ENCODE measurements around the gene LASP1NB.

Gene LASP1NB

DNA sequence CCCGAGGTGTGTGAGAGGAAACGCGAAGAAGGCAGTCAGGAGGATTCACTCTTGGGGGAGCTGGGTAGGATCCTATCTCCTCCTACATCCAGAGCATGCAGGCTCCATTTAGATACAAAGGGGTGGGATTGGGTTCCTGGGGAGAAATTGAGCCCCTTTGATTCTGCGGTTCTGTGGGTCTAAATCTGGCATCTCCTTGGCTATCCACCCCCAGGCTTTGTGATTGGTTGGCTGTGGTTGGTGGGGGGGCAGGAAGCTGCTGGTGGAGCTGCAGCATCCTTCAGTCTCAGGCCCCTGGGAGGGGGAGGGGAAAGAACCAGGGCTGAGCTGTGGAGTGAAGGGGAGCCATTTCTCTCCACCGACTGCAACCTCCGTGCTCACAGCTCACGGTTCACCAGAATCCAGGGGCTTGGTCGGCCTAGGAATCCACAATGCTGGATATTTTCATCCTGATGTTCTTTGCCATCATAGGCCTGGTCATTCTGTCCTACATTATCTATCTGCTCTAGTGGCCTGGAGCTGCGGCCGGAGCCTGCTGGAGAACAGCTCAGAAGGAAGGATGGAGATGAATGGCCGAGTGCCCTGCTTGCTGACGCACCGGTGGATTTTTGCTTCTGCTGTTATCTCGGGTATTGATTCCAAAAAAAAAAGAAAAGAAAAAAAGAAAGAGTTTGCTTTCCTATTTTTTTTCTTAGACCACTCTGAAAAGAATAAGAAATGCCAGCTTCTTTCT lies at the start of gene LASP1NB:
LASP1NB (plus strand) TSS at position 352 of the 733 bp plus-strand sequence.
- H3K4me3 ChIP-seq, result no peak within 1 kb of the TSS

DNA sequence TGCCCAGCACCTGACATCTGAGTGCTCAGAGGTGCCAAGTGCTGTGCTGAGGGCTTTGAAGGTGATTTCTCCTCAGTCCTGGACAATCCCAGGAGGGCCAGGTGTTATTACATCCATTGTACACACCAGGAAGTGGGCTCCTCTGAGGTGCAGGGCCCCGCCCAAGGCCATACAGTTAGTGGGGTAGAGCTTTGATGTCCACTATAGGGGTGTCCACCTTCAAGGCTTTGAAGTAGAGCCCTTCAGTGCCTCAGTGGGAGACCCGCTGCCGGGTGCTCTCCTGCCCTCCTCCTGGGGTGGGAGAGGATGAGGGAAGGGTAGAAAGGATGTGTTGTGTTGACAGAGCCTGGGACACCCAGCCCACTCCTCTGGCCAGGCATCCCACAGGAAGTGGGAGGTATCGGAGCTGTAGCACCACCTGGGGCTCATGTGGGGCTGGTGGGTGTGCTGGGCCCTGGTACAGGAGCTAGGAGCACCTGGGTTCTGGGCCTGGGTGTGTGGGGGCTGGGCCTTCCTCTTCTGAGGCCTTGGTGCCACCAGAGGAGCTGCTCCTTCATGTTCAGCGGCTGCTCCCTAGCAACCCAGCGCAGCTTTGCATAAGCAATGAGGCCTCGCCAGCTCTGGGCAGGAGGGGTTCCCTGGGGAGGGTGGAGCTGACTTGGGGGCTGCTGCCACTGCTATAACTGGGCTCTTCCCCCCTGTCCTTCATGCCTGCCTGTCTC lies 48.1 kb upstream of the LASP1NB start:
- peak overlapping the region in 13 of 21 experiments; percentile 2 to 67 (median 43) for H3K27ac ChIP-seq
- no peak overlapping the region for H3K4me3 ChIP-seq

More for the DNA sequence above, at the start of gene LASP1NB:
- peak within 1 kb of the TSS in 4 of 21 experiments; percentile 10 to 60 (median 37) for H3K27ac ChIP-seq

DNA sequence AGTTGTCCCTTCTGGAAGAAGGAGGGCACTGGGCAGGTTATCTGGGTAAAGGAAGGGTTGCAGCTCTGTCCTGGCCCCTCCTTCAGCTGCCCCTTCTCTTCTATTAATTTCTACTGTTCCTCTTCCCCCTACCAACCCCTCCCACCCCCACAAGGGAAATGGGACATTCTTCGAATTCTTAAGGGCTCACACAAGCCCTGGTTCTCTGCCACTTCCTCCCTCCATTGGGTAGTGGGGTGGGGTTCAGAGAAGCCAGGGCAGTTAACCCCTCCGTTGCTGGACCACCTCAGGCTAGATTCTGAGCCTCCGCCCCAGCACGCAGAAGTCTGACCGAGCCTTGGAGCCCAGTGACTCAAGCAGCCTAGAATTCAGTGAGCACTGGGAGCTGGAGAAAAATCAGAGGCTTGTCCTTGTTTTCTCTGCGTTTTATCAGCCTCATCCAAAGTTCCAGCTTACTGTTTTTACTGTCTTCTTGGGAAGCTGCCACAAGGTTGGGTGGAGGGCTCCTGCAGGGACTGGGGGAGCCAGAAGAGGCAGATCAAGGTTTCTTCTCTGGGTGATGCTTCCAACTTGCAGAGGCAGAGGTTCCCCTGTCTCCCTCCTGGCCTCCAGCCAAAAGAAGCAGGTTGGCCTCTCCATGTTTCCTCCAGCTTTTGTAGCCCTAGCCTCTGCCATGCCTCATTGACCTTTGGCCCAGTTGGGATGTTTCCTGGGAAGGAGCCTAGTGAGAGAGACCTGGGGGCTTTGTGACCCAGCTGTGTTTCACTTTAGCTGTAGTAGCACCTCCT lies 45.3 kb upstream of the LASP1NB start:
- peak overlapping the region in 16 of 21 experiments; percentile 8 to 77 (median 42) for H3K27ac ChIP-seq
- H3K4me3 ChIP-seq, result no peak overlapping the region

DNA sequence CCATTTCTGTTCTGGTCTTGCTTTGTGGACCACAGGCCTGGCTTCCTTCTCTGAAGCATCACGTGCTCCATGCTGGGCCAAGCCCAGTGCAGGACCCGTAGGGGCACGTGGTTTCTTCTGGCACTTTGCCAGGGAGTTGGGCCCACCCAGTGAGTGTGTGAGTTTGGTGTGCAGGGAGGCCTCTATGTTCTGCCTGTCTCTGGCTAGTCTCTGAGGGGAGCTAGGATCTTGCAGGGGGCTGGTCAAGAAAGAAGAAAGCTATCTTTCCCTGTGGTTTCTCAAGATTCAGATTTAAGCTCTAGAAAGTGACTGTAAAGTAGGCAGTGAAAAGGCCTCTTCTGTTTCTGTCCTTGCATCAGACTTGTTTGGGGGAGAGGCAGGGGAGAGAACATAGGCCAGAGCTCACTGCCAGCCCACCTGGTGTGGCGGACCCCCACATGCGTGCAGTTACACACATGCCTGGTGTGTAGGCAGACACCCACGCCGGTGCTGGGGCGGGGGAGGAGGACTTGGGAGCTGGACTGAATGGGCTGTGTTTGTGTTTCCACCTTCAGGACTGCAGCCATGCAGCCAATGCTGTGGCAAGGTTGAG lies 43.7 kb upstream of the LASP1NB start:
- Histone ChIP-seq H3K4me3 (no peak overlapping the region), H3K27ac (peak overlapping the region in 12 of 21 experiments; percentile 2 to 71 (median 46))

DNA sequence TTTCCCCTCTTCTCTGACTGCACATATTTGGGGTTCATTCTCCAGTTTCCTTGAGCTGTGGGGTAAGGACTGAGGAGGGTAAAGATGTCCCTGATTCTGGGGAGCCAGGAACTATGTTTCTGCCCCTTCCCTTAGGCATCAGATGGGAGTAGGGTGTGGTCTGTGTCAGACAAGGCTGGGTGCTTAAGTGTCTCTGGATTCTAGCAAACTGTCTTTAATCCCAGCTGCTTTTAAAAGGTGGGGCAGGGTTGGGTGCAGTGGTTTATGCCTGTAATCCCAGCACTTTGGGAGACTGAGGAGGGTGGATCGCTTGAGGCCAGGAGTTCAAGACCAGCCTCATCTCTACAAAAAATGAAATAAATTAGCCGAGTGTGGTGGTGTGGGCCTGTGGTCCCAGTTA lies 42.5 kb upstream of the LASP1NB start:
- H3K27ac ChIP-seq, result peak overlapping the region in 12 of 21 experiments; percentile 3 to 71 (median 34)

DNA sequence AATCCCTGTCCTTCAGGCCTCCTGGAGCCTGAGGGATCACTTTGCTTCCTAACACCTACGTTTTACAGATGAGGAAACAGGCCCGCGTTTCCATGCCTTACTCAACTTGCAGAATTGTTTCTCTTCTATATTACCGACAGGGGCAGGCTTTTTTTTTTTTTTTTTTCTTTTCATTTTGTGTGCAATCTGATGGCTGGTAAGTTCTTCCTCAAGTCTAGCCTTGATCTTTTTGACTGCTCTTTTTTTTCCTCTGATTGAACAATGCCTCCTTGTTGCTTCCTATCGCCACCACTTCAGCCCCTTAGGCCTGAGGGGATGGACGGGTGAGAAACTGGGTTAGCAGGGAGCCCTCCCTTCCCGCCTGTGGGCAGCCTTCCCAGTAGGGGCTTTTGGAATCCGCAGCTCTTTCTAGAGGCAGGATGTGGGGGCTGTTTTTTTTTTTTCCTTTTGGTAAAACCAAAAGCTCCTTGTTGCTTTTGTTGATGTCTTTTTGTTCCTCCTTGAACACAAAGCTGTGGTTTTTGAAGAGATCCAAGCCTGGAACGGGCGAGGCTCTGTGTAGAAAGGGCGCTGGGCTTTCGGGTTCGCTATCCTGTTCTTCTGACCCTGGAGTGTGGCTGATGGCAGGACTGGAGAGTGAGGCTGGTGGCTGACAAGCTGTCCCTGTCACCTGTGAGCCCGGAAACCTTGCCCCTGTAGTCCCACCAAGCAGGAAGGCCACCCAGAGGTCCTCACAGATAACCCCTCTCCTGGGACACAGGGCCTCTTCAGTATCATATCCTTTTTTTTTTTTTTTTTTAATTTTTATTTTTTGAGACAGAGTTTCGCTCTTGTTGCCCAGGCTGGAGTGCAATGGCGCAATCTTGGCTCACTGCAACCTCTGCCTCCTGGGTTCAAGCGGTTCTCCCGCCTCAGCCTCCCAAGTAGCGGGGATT lies 41.6 kb upstream of the LASP1NB start:
- H3K27ac ChIP-seq, result peak overlapping the region in 17 of 21 experiments; percentile 1 to 71 (median 50)
- H3K4me3 ChIP-seq, result no peak overlapping the region

More for the DNA sequence above, 42.5 kb upstream of the LASP1NB start:
- H3K4me3 ChIP-seq, result no peak overlapping the region

DNA sequence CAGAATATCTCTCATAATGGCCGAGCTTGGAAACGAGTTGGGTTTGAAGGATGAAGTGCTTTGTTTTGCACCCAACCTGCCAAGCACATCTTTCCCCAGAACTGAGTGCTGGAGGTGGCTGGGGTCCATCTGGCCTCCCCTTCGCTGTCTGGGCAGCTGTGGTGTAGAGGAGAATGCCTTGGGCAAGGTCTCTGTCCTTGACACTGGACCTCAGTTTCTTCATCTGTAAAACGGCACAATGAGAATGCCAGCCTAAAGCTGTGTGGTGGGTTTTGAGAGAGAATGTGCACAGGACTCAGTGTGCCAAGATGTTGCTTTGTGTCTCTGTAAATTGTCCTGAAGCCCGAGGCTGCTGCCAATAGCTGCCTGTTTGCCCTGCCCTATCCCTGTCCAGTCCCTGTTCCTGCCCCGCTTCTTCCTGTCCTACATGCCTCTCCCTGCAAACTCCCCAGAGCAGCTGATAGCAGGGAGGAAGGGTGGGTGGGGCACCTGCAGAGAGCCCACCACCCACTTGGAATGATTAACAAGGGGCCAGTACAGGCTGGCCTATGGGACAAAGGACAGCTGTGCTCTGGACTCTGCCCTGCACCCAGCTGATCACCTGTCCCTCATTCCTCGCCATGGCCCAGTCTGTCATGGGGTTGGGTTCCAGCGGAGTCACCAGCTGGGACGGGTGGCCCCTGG lies 40.2 kb upstream of the LASP1NB start:
- peak overlapping the region in 3 of 21 experiments; percentile 12 to 24 (median 14) for H3K27ac ChIP-seq
- H3K4me3 ChIP-seq, result no peak overlapping the region

DNA sequence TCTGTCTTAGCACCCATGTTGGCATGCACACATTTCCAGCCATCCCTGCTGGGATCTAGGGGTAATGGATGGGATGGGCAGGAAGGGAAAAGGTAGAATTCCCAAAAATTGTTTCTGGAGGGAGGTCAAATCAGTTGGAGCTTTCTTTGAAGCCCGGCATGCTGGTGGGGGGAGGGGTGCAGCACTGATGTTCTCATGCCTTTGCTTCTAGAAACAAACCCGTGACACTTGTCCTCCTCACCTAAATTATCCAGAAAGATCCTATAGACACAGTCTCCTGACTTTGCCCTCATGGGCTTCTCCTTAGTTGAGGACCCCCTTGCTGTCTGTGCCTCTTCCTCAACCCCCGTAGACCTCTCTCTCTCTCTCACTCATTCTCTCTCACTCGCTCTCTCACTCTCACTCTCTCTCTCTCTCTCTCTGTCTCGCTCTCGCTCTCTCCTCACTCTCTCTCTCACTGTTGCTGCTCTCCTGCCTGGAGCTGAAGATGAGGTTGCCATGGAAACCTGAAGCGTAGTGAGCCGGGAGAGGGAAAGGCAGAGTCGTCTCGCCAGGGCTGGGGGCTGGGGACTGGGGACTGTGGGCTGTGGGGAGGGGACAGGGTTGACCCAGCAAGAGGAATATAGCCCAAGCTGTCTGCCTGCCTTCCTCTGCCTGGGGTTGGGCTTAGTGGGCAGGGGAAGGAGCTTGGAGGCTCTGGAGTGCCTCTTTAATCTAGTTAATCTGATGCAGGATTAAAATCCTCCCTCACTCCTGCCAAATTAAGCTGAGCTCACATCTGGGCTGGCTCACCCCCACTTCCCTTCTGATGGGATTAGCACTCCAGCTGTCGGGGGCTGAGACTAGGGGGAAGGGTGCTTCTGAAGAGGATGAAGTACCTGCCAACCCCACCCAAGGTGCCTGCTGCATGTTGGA lies 39.4 kb upstream of the LASP1NB start:
- H3K4me3 ChIP-seq, result no peak overlapping the region
- H3K27ac ChIP-seq, result peak overlapping the region in 3 of 21 experiments; percentile 12 to 46 (median 24)

DNA sequence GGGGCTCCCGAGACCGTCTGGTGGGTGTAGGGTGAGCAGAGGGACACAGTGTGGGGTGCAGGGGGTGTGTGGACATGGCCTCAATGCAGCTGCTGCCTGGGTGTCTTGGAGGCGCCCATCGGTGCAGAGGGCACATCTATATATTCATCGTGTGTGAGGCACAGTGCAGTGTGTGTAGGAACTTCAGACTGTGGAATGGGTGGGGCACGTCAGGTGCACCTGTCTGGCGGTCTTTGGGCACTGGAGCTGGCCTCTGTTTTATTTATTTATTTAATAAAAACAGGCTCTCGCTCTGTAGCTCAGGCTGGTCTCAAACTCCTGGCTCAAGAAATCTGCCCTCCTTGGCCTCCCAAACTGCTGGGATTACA lies 38.8 kb upstream of the LASP1NB start:
- Histone ChIP-seq H3K4me3 (no peak overlapping the region), H3K27ac (peak overlapping the region in 1 of 21 experiments; percentile 46)

DNA sequence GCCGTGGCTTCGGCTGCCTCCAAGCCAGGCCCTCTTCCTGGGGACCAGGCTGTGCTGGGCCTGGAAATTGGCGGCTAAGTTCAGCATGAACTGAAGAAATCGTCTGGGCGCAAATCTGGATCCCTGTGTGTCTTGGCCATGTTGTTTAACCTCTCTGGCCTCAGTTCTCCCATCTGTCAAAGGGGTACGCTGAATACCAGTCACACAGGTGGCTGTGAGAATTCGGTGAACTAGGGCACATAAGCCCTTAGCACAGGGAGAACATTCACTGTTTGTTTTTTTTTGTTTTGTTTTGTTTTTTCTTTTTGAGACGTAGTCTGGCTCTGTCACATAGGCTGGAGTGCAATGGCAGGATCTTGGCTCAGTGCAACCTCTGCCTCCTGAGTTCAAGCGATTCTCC lies 36.6 kb upstream of the LASP1NB start:
- Histone ChIP-seq H3K27ac (no peak overlapping the region), H3K4me3 (no peak overlapping the region)

DNA sequence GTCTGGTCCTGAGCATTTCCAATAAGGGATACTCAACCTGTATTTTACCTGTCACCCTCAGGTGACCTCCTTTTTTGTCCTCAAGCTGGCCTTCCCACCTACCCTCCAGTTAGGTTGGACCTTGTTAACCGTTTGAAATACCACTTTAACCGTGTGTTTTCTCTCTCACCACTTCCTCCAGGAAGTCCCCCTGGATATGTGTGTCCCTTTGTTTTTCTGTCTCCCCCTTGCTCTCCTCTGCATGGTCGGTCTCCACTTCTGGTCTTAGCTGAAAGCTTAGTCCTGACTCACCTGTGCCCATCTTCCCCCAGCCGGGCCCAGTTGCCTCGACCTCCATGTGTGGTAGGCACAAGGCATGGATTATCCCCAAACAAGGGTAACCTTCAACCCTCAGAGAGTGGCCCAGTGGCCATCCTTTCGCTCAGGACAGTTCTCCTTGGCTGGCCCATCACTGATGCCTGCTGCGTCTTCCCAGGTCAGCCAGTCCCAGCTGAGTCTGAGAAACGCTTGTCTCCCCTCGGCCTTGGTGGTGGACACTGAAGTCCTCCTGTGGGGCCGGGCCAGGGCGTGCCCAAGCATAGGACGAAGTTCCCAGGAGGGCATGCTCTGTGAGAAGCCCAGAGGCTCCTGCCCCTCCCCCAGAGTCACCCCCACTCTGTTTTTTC lies 35.5 kb upstream of the LASP1NB start:
- no peak overlapping the region for H3K4me3 ChIP-seq
- peak overlapping the region in 10 of 21 experiments; percentile 4 to 90 (median 44) for H3K27ac ChIP-seq

DNA sequence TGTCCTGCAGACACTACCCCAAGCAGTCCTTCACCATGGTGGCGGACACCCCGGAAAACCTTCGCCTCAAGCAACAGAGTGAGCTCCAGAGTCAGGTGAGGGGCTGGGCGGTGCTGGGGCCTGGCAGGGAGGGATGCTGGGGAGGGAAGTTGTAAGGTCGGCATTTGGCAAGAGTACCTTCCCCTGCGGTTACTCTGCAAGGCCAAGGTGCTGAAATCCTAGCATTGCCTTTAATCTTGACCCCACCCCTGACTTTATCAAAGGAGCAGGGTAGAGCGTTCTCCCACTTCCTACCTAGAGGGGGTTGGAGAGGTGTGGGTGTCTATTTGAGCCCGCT lies 35.0 kb upstream of the LASP1NB start:
- Histone ChIP-seq H3K27ac (peak overlapping the region in 10 of 21 experiments; percentile 8 to 90 (median 44)), H3K4me3 (no peak overlapping the region)

DNA sequence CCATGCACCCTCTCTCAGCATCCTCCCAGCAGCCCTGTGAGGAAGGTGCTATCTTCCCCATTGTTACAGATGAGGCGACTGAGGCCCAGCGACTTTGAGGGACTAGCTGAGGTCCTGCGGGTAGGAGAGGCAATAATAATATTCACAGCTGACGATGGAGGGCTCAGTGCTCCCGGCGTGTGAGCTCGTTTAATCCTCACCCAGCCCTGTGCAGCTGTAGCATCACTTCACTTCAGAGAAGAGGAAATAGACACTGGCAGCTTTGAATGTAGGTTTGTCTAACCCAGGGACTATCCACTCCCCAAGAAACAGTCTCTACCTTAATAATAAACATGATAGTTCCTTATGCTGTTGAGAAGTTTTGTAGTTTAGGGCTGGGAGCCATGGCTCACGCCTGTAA lies 34.0 kb upstream of the LASP1NB start:
- Histone ChIP-seq H3K4me3 (no peak overlapping the region), H3K27ac (peak overlapping the region in 8 of 21 experiments; percentile 1 to 90 (median 42))

DNA sequence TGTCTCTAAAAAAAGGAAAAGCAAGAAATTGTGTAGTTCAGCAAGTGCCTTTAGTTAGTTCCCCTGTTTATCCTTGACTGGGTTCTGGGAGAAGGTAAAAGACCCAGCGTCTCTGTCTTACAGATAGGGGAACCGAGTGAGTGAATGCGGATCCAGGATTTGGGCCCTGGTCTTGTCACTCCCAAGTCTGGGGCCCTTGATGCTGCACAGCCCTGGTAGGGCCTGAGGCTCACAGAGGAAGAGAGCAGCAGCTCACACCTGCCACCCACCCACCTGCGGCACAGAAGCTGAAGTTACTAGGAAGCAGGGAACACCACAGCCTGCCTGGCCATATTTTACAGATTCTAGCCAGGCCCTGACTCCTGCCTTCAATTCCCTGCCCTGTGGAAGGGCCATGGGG lies 33.3 kb upstream of the LASP1NB start:
- Histone ChIP-seq H3K27ac (peak overlapping the region in 10 of 21 experiments; percentile 1 to 90 (median 47)), H3K4me3 (no peak overlapping the region)

DNA sequence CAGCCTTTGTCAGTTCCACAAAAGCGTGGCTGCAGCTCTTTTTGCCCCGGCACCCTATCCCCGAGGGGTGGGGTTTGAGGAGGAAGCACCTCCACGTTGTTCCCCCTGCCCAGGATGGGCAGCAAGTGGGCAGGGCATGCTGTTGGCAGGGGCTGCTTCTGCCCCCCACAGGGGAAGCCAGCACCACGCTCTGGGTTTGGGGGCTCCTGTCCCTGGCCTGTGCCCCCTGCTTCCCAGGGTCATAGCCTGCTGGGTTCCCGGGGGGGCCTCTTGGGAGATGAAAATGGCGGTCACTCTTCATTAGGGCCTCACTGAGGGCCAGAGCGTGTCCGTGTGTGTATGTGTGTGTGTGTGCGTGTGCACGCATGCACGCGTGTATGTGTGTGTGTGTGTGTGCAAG lies 32.8 kb upstream of the LASP1NB start:
- H3K27ac ChIP-seq, result peak overlapping the region in 8 of 21 experiments; percentile 36 to 90 (median 52)

DNA sequence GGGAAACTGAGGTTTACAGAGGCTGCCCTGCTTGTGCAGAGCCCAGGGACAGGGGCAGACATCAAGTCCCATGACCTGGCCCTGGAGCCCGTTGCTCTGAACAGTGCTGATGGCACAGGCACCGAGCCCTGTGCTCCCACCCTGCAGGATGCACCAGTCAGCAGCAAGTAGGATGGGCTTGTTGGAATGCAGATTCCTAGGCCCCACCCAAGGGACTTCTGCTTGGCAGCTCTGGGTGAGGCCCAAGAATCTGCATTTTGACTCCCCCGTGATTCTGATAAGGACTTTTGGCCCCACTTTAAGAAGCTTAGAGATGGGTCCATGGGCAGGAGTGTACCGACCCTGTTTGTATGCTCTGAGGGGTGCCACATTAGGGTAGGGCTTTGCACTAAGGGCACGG lies 32.3 kb upstream of the LASP1NB start:
- Histone ChIP-seq H3K27ac (peak overlapping the region in 16 of 21 experiments; percentile 8 to 90 (median 60)), H3K4me3 (no peak overlapping the region)

More for the DNA sequence above, 32.8 kb upstream of the LASP1NB start:
- H3K4me3 ChIP-seq, result no peak overlapping the region
